Esophagus (tissue), 2 donors: ENCODE data around the gene PFKFB2. TPM values are rescaled to one million over a fixed set of nuclear protein-coding genes. Genes with fewer than 3 reads are reported as not detected.

Experiments
- H3K27ac ChIP-seq, 2 donors: one replicate each; pipeline ENCODE4 v1.5.1; 2013; ENCODE audit warnings: low read depth in 2 of 2, mild to moderate bottlenecking in 2 of 2, inconsistent platforms in 1 of 2, low read length in 1 of 2, moderate library complexity in 1 of 2
- H3K27me3 ChIP-seq, 2 donors: one replicate each; pipeline ENCODE4 v1.6.1; 2013; ENCODE audit warnings: low read length in 2 of 2, control low read depth in 1 of 2, mild to moderate bottlenecking in 1 of 2; ENCODE audit not compliant: insufficient read depth in 2 of 2, control insufficient read depth in 1 of 2
- H3K36me3 ChIP-seq, 2 donors: one replicate each; pipeline ENCODE4 v1.6.1; 2013; ENCODE audit warnings: low read length in 1 of 2; ENCODE audit not compliant: control insufficient read depth in 2 of 2, insufficient read depth in 2 of 2
- H3K4me1 ChIP-seq, 2 donors: one replicate each; pipeline ENCODE4 v1.6.1; 2013; ENCODE audit warnings: low read length in 1 of 2; ENCODE audit not compliant: control insufficient read depth in 2 of 2, insufficient read depth in 2 of 2
- H3K4me3 ChIP-seq, 2 donors: one replicate each; pipeline ENCODE4 v1.5.1; 2013; ENCODE audit warnings: low read length in 2 of 2, mild to moderate bottlenecking in 2 of 2, low read depth in 1 of 2, moderate library complexity in 1 of 2
- H3K9me3 ChIP-seq, 2 donors: one replicate each; pipeline ENCODE4 v1.6.1; 2013; ENCODE audit warnings: mild to moderate bottlenecking in 2 of 2, low read depth in 1 of 2, low read length in 1 of 2, moderate library complexity in 1 of 2; ENCODE audit not compliant: control insufficient read depth in 2 of 2, insufficient read depth in 1 of 2
- WGBS, 2 donors: extraction: QIAGEN DNeasy Blood & Tissue Kit; methylation state at CpG; one replicate each; pipeline ENCODE4 v1.1.7; 2013; 5-methylcytosine and 5-hydroxymethylcytosine counted together
- polyA plus RNA-seq, 2 donors: library from polyadenylated mRNA; stranded (reverse); fragments of 200-250 nt; gene quantifications; one replicate each; pipeline ENCODE4 v1.2.3, GENCODE V29; 2013
- donor health status: healthy with polysubstance abuse.
- donor health status: Bipolar disorder and iron deficiency.

PFKFB2 gene
- 1 to 10 TPM; 4.7 to 8.3 TPM for polyA plus RNA-seq

GRCh38 chr1:207052911-207053769 lies at the start of gene PFKFB2:
Gene PFKFB2, plus strand, starts transcription at chr1:207053275. Its CDS starts 1,443 bp downstream, at chr1:207054718.
- H3K27me3 ChIP-seq = no peaks in the 10 kb centered on the region
- no peaks in the 10 kb centered on the region for H3K9me3 ChIP-seq
- H3K4me3 ChIP-seq = peak within 1 kb of the TSS; percentile 72 to 97
- 2 to 3% methylated on average over 56 of the region's 56 CpGs for WGBS, 2 donors
- H3K36me3 ChIP-seq = peaks cover 0 to 7% of the 10 kb centered on the region in 2 donors
- no peaks in the 10 kb centered on the region for H3K4me1 ChIP-seq
- peak within 1 kb of the TSS; percentile 88 to 99 for H3K27ac ChIP-seq

- 35% methylated on average over 9 of the region's 9 CpGs for WGBS, 2 donors
- H3K27ac ChIP-seq = peak overlapping the region; percentile 22 to 33
- H3K4me3 ChIP-seq = no peak overlapping the region
Measured at GRCh38 chr1:207004931-207005830, 47.9 kb upstream of the PFKFB2 start.

GRCh38 chr1:207006083-207006482 lies 47.0 kb upstream of the PFKFB2 start:
- Histone ChIP-seq H3K27ac (no peak overlapping the region), H3K4me3 (no peak overlapping the region), H3K4me1 (peaks cover 0 to 20% of the 10 kb centered on the region in 2 donors), H3K9me3 (no peaks in the 10 kb centered on the region), H3K36me3 (no peaks in the 10 kb centered on the region), H3K27me3 (no peaks in the 10 kb centered on the region)
- WGBS, 2 donors = 83 to 90% methylated on average over 3 of the region's 3 CpGs

More at GRCh38 chr1:207004931-207005830, 47.9 kb upstream of the PFKFB2 start:
- Histone ChIP-seq H3K36me3 (no peaks in the 10 kb centered on the region), H3K9me3 (no peaks in the 10 kb centered on the region), H3K27me3 (no peaks in the 10 kb centered on the region), H3K4me1 (peaks cover 0 to 20% of the 10 kb centered on the region in 2 donors)

GRCh38 chr1:207006914-207007313 lies 46.2 kb upstream of the PFKFB2 start:
- H3K4me3 ChIP-seq = no peak overlapping the region
- H3K4me1 ChIP-seq = peaks cover 0 to 12% of the 10 kb centered on the region in 2 donors
- peak overlapping the region; percentile 65 to 67 for H3K27ac ChIP-seq
- no peaks in the 10 kb centered on the region for H3K9me3 ChIP-seq
- no peaks in the 10 kb centered on the region for H3K36me3 ChIP-seq
- WGBS, 2 donors = 56 to 65% methylated on average over 3 of the region's 3 CpGs
- H3K27me3 ChIP-seq = no peaks in the 10 kb centered on the region

GRCh38 chr1:207007352-207008033 lies 45.6 kb upstream of the PFKFB2 start:
- Histone ChIP-seq H3K9me3 (no peaks in the 10 kb centered on the region), H3K4me3 (no peak overlapping the region), H3K27ac (peak overlapping the region; percentile 65 to 67), H3K36me3 (no peaks in the 10 kb centered on the region), H3K4me1 (peaks cover 0 to 11% of the 10 kb centered on the region in 2 donors), H3K27me3 (no peaks in the 10 kb centered on the region)
- 56 to 60% methylated on average over 5 of the region's 5 CpGs for WGBS, 2 donors

- peak overlapping the region; percentile 37 to 62 for H3K27ac ChIP-seq
- WGBS, 2 donors = 84 to 91% methylated on average over 10 of the region's 10 CpGs
Measured at GRCh38 chr1:207009182-207009850, 43.8 kb upstream of the PFKFB2 start.

GRCh38 chr1:207009945-207010344 lies 43.1 kb upstream of the PFKFB2 start:
- no peaks in the 10 kb centered on the region for H3K27me3 ChIP-seq
- peaks cover 0 to 7% of the 10 kb centered on the region in 2 donors for H3K4me1 ChIP-seq
- H3K9me3 ChIP-seq = no peaks in the 10 kb centered on the region
- peak overlapping the region; percentile 37 to 62 for H3K27ac ChIP-seq
- no peaks in the 10 kb centered on the region for H3K36me3 ChIP-seq
- no peak overlapping the region for H3K4me3 ChIP-seq
- 56 to 72% methylated on average over 7 of the region's 7 CpGs for WGBS, 2 donors

More at GRCh38 chr1:207009182-207009850, 43.8 kb upstream of the PFKFB2 start:
- H3K4me1 ChIP-seq = peaks cover 0 to 7% of the 10 kb centered on the region in 2 donors
- no peak overlapping the region for H3K4me3 ChIP-seq
- H3K36me3 ChIP-seq = no peaks in the 10 kb centered on the region
- no peaks in the 10 kb centered on the region for H3K9me3 ChIP-seq
- no peaks in the 10 kb centered on the region for H3K27me3 ChIP-seq

GRCh38 chr1:207010726-207011125 lies 42.3 kb upstream of the PFKFB2 start:
- 98 to 99% methylated on average over 2 of the region's 2 CpGs for WGBS, 2 donors
- Histone ChIP-seq H3K4me3 (no peak overlapping the region), H3K4me1 (peaks cover 0 to 7% of the 10 kb centered on the region in 2 donors), H3K27ac (peak overlapping the region in 1 of 2 donors; percentile 62), H3K9me3 (no peaks in the 10 kb centered on the region), H3K36me3 (no peaks in the 10 kb centered on the region), H3K27me3 (no peaks in the 10 kb centered on the region)
